Hematopoietic multipotent progenitor cell treated with erythropoietin and hydrocortisone succinate and interleukin-3 and kit ligand, for 6 days (in vitro differentiated cells): ENCODE measurements around the gene FRAS1.
"Not testable (repeated sequence)": the region's sequence is repeated elsewhere in the genome, so short reads cannot be mapped to it uniquely, and the experiment has no call there.

ENCODE experiments used
- DNase-seq: peaks from one replicate; pipeline ENCODE4 v3.0.0-alpha.2; 2015

FRAS1 gene

DNA sequence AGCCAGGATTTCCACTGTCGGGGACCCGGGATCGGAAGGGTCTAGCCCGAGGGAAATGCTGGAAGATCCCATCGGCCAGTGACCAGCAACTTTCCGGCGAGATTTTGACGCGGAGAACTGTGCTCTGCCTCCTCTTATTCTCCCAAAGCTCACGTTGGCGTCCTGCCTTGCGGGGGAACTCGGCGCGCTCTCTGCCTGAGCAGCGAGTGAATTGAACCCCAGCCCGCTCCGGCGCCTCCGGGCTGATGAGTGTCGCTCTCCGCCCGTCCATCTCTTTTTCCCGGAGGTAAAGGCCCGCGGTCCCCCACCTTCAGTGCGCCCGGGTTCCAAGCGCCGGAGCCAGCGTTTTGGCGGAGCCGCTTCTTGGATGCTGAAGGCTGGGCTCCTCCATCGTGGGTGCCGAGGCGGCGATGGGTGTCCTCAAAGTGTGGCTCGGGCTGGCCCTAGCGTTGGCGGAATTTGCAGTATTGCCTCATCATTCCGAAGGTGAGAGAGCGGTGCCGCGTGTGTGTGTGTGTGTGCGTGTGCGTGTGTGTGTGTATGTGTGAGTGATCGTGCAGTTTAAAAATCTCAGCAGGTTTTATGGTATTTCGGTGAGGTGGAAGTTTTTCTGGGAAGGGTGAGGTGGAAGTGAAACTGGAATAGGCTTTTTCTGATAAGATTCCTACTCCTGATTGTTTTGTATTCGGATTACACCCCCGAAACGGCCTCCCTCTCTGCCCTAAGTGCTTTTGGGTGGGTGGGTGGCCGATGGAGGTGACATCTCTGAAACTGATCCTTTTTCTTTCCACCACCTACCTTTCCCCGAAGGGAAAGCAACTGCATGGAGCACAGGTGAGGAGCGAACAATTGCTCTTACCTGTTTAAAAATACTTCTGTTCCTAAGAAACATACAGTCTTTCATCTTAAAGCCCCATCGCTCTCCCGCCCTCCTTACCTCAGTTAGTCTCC lies 752 bp downstream of the FRAS1 start:
- DNase-seq: peak; percentile 30

DNA sequence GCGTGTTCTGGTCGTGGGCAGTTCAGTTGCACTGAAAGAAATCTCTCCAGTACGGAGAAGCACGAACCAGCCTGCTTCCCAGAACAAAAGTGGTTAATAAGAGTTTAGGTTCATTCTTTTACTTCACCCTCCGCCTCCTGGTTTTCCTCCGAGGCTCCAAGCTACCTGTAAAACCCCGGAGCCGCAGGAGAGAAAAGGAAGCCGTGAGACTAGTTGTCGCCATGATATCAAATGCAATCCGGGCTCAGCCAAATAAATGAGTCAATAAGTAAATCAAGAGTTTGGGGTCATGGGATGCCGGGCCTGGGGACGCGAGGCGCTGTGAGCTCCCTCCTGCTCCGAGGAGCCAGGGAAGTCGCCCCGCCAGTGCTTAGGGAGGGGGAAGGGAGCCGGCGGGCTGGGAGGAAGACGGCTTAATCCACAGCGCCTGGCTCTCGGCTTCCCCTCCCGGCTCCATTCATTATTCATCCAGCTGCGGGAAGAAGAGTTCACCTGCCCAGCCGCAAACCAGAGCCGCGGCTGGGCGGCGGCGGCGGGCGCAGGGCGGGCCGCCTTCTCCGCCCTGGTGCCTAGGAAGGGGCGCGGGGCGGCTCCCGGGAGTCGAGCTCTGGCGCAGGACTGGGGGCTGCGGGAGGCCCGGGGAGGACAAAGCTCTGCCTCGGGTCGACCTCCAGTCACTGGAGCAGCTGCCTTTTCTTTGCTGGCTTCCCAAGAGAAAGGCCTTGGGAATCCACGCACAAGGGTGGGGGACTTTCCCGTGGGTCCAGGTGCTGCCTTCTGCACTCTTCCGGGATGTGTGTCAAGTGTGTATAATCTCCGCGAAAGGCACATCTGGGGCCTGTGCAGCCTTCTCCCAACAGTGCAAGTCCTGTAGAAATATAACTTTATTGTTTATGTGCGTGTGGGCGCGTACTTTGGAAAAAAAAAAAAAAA lies 1.7 kb downstream of the FRAS1 start:
- peak; percentile 11 for DNase-seq

DNA sequence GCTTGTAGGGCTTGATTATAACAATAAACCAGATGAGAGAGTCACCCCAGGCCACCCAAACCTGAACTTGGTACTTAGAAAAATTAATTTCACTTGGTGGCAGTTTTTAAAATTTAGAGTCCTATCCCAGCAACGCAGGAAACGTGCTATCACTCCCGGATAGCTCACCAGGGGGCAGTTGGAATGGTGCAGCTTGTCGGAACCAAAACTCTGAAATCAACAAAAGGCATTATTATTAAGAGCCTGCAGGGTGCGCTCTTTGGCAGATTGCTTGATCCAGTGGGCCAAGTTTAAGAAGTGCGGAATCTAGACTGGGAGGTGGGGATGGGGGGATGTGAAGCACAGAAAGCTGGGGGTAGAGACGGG lies 2.4 kb downstream of the FRAS1 start:
- peak; percentile 85 for DNase-seq

DNA sequence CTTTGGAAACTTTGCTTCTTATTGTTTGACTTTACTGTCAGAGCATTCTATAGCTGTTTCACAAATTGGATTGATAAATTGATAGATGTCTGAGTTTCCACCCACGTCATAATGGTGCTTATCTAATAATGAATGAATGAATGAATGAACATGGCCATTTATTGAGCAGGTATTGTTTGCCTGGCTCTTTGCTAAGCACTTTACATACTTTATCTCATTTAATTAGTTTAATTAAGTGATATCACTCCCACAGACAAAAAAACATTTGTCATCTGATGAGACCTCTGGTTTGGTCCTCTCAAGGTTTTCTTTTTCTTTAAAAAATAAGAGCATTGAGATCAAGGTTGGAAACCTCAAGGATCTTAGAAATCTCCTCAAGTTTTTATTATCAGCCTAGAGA lies 2.8 kb downstream of the FRAS1 start:
- DNase-seq: no peak

DNA sequence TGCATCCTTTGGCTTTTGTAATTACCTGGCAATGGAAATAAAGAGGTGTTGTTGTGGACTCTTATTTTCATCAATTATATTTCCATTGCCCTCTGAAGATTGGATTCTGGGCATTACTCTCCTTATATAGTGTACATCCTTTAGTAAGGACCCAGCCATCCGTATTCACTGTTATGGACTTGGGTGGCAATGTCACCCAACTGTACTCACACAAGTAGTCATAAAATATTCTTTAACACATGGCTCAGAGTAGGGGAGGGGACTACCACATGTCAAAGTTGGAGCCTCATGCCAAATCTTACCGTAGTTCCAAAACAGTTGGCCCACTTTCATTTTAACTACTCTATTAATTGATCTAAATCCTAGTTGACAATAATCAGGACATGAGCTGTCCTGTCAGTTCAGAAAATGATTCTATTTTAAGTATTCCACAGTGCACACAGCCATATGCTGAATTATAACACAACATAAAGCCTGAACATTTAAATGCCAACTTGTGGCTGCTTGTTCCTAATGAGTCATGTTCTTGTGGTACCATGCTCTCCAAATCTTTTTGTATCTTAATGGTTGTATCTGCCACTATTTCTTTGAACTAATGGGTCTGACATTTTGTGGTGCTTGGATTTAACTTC lies 4.9 kb downstream of the FRAS1 start:
- DNase-seq: no peak

DNA sequence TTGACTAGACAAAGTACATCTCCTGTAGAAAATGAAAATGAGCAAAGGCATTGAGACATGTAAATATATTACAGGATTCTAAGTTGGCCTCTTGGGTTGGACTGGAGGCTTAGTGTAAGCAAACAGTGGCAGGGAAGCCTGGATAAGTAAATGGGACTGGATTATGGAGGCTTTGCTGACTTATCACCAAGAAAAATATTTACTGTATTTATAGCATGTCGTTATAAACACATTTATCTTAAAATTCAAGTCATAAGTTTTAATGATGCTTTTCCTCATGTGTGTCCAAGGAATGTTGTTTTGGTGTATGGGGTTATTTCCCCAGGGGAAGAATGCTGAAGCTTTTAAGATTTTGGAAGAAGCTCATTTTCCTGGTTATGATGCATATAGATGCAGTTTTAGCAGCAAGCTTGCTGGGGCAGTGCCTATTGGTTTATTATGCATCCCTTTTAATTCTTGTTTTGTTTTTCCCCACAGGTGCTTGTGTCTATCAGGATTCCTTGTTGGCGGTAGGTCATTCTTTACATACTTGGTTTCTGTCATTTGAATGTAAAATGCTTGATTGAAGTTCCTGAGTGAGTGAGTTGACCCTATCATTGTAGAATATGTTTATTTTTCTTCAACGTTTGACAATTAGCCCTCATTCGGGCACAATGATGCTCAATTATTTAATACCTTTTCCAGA lies 8.5 kb downstream of the FRAS1 start:
- DNase-seq: no peak

DNA sequence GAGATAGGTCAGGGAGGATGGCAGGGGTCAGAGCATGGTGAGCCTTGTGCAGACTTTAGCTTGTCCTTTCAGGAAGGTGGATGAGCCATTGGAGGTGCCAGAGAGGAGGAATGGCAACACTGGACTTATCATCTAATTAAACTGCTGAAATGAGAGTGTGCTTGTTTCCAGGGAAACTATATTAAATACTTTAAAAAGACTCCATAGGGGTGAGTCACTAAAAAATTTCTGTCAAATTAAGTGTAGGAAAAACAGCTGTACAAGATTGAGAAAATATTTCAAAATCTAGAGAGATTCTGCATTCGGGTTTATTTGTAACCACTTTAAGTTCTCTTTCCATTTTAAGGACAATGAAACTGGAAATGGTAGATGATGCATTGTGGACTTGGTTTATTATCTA lies 11.4 kb downstream of the FRAS1 start:
- no peak for DNase-seq

DNA sequence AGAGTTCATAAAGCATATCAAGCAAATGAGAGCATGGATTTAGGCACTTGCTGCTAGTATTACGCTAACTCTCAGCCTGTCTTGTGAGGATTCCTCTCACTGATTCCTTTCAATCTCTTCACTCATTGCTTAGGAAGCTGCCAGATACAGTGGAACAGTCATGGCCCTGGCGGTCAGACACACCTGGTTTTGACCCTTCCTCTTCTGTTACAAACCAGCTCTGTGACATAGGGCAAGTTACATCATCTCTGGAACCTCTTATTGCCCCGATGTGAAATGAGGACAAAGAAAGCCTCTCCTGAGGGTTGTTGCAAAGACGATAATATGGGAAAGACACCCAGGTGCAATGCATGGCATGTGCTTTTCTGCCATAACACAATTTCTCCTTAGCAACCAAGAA lies 12.2 kb downstream of the FRAS1 start:
- DNase-seq: no peak

DNA sequence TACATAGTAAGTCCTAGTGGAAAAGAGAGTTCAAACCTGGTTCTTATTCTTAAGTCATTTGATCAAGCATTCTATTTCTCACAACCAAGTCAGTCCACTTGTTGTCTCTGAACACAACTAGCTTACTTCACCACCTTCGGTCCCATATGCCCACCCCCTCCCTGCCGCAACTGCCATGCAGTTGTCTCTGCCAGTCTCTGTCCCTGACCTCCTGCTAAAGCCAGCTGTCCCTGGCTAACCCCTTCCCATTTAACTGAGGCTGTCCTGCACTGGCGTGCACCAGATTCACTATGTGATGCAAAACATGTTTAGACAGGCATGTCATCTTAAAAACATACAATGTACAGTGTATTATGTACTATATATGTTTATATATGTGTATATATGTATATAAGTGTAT lies 12.7 kb downstream of the FRAS1 start:
- DNase-seq: no peak

DNA sequence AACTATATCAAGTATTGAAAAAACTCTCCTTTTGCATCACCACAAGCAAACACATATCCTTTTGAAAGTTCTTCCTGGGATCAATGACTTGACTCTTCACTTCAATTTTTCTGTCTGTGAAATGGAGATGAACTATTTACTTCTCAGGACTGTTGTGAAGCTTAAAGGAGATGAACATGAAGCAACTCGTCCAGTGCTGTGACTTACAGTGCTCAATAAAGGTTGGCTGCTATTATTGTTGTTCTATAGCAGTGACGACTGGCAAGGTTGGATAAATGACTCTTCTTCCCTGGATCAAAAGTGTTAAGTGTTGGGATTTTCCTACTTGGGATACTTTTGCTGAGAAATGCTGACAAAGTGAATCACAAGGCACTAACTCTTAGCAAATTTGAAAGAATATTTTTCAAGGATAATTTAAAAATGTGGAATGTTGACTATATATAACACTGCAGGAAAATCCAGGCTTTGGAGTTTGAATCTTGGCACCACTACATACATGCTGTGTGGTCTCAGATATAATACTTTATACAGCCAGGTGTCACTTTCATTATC lies 13.7 kb downstream of the FRAS1 start:
- DNase-seq: no peak

DNA sequence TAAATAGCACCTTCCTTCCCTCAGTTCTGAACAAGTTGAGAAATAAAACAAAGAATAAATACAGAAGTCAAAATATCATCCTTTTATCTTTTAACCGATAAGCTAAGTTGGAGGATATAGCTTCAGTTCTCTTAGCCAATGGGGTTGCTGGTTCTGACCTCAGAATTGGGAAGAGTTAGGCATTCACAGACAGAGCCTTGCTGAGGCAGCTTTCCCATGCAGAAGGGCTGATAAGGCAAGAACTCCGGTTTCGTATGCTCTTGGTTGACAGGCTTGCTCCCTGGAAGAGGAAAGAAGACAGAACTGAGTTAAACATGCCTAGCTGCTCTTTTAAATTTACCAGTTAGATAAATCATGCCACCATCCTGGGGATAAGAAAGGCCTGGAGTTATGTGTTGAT lies 17.6 kb downstream of the FRAS1 start:
- DNase-seq: no peak

DNA sequence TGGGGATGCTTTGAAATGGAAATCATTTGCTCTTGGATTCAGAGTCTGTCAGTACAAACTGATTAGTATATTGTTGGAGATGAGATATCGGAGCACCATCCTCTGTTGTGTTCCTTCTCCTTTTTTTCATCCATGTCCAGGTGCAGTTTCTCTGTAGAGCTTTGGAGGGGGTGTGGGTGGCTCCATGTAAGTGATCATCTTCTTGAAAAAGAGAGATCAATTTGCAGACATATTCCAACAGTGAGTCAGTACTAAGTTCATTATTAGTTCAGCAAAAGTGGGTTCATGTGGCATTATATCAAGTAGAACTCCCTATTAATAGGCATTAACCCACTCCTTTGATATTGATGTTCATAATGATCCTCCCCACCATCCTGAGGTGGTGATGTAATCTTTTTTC lies 18.9 kb downstream of the FRAS1 start:
- no peak for DNase-seq

DNA sequence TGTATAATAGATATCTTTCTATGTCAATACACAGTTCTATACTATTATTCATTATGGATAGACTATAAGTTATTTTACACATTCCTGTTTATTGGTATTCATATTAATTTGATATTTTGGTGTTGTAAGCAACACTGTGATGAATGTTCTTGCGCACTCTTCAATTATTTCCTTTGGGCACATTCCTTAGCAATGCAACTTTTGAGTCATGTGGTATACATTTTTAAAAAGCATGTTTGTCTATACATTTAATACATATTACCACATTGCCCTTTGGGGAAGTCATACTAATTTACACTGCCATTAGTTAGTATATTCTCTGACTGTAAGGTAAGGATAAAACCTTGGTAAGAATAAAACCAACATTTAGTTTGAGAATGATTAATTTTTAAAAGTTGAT lies 21.0 kb downstream of the FRAS1 start:
- DNase-seq: no peak

DNA sequence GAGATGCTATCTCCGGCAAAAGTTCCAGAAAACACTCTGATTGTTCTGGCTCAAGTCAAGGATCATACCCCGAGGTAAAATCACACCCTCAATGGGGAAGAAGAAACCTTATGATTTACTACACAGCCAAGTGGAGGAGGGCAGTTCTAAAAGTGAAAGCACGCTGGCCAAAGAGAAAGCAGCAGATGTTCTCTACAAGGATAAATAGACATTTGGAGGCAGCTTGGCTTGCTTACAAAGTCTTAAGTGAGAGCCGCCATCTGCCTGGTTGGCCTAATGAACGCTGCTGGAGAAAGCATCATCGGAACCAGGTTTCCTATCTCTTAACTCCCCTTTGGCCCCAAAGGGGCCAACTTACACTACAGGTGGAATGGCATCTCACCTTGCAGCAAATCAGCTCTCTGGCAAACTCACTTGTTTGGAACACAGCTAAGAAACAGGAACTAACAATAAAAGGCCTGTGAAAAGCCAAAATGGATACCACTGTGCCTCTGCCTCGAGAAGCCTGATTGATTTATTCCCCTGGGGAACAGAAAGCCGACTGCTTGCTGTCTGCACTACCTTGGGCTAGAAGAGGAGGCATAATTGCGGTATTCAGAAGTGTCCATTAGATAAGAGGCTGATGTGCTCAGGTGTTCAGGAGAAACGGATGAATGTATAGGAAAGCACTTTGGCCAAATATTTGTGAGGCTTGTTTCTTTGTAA lies 22.8 kb downstream of the FRAS1 start:
- DNase-seq: no peak

DNA sequence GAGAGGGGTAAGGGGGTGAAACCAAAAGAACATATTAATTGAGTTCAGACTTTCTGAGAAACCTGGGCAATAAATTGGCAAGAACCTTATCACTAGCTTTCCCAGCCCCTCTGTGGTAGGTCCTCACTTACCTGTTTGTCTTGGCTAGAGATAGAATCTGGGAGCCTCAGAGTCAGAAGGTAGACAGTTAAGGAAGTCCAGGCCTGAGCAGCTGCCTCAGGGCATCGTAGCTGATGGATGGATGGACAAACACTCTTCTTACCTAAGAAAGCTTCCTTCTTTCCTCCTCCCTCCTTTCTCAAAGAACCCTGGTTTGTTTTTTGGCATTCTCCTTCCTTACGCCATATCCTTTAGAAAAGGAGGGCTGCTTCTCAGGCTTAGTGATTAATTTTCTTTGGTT lies 24.4 kb downstream of the FRAS1 start:
- no peak for DNase-seq

DNA sequence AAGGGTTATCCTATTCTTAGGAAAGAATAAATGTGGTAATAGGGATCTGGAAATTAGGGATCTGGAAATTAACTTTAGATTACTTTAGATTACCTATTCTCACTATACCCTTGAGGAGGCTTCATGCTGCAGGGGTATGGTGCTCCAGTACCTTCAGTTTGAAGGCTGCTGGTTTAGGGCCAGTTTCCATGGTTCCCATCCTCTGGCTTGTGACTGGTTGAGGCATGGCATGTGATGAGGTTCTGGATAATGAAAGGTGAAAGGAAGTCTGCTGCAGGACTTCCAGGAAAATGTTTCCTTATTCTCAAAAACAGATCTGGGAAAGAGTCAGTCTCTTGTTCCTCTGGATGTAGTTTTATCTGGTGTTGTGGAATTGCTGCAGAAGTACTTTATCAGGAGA lies 25.9 kb downstream of the FRAS1 start:
- DNase-seq: no peak

DNA sequence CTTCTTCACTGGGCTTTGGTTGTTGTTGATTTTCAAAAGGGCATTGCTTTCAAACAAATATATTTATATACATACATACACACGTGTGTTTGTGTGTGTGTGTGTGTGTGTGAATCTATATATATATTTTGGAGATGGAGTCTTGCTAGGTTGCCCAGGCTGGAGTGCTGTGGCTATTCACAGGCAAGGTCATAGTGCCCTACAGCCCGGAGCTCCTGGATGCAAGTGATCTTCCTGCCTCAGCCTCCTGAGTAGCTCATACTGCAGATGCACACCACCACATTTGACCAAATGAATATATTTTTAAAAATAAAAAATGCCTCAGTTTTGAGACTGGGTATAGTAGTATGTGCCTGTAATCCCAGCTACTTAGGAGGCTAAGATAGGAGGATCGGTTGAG lies 34.4 kb downstream of the FRAS1 start:
- DNase-seq: no peak

DNA sequence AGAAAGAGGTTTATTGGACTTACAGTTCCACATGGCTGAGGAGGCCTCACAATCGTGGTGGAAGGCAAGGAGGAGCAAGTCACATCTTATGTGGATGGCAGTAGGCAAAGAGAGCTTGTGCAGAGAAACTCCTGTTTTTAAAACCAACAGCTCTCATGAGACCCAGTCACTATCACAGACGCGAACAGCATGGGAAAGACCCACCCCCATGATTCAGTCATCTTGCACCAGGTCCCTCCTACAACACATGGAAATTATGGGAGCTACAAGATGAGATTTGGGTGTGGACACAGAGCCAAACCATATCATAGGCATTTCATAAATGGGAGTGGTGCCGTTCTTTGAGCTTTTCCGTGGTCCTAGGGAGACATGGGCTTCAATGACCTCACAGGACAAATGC lies 35.2 kb downstream of the FRAS1 start:
- DNase-seq: not testable (repeated sequence)

DNA sequence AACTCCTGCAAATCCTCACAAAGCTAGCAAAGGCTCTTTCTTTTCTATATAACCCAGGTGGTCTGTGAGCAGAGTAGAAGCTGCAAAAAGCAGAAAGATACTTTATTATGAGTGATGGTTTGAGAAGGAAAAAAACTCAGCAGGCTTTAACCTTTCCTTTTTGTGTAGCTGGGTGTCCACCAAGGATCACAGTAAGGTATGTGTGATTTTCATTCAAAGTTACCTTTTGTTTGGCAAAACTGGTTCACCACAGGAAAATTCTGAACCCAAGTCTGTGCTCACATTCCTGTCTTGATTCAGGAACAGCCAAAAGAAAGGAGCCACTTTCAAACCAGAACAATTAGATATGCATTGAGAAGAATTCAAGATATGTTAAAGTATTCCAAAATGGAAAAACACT lies 35.7 kb downstream of the FRAS1 start:
- no peak for DNase-seq

DNA sequence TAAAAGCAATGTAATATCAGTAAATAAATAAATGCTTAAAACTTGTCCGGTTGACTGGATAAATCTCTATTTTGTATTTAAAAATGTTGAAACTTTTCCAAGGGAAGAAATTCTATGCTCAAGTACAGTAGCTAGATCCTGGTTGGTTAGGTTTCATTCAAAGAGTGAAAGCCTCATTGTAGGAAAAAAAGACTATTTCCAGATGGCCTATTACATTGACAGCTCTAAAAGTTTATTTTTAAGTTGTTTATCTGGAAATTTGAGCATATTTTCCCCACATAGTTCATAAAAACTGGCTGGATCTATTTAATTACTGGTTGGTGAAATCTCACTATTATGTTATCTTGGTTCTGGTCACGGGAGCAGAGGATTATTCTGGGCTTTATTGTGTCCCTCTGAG lies 38.0 kb downstream of the FRAS1 start:
- no peak for DNase-seq

DNA sequence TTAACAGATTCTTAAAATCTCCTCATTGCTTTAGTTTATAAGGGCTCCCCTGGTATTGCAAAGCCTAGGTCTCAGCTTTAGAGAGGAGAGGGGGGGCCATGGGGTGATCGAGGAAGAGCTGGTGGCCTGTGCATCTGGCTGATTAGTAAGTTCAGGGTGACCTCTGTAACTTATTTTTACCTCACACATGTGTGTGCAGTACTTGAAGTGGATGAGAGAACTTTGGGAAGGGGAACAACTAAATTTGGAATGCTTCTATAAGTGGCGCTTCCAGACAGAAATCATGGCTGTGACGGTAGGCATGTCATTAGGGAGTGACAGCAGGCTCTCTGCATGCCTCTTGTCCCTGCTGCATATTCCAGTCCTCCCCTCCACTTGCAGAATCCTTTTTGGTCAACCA lies 41.9 kb downstream of the FRAS1 start:
- no peak for DNase-seq

DNA sequence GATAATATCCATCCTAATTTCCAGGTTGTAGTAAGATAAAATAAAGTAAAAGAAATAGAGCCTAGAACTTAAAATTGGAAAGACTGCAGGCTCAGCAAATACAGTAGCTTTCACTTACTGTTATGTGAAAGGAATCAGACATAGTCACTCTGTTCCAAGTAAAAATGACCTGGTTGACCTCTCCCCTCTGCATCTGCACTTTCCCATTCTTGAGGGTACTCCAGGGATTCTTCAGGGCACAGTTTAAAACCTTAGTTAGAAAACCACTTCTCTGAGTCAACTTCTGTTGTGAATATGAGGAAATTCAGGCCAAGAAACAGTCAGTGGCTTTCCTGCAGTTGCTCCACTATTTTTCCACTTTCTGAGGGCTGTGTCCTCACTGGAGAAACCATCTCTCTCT lies 42.9 kb downstream of the FRAS1 start:
- no peak for DNase-seq
